Breast epithelium (tissue), 3 donors: ENCODE data around the gene TRIM31.

ENCODE experiments used
- POLR2A ChIP-seq: fragments of 450-650 bp; IDR thresholded peaks from one replicate; pipeline ENCODE4 v1.6.1; 2016; ENCODE audit warnings: antibody characterized with exemption, mild to moderate bottlenecking, moderate library complexity
- TF ChIP-seq, protein P1 (sequence below), 3 donors: fragments of 450-650 bp; IDR thresholded peaks; one replicate each; pipeline ENCODE4 v1.5.1; 2016 to 2017; ENCODE audit warnings: antibody characterized with exemption in 3 of 3, mild to moderate bottlenecking in 3 of 3, moderate library complexity in 3 of 3

DNA sequence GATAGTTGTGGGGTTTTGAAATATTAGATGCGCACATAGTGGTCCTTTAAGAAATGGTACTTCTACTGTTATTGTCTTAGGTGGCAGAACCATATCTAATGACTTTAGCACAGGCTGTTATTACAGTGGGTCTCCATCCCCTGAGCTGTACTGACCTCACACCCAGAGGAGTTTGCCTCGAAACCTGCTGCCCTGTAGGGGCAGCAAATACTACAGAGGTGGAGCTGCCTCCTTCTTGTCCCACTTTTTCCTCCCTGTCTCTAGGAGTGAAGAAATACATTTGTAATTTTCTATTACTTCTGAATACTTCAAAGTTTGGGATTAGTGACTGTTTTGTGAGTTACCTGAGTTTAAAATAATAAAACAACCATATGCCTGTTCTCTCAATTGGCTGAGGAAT, 8.2 kb downstream of the TRIM31 start:
- TF ChIP-seq POLR2A = no peak
- TF ChIP-seq, protein P1, sequence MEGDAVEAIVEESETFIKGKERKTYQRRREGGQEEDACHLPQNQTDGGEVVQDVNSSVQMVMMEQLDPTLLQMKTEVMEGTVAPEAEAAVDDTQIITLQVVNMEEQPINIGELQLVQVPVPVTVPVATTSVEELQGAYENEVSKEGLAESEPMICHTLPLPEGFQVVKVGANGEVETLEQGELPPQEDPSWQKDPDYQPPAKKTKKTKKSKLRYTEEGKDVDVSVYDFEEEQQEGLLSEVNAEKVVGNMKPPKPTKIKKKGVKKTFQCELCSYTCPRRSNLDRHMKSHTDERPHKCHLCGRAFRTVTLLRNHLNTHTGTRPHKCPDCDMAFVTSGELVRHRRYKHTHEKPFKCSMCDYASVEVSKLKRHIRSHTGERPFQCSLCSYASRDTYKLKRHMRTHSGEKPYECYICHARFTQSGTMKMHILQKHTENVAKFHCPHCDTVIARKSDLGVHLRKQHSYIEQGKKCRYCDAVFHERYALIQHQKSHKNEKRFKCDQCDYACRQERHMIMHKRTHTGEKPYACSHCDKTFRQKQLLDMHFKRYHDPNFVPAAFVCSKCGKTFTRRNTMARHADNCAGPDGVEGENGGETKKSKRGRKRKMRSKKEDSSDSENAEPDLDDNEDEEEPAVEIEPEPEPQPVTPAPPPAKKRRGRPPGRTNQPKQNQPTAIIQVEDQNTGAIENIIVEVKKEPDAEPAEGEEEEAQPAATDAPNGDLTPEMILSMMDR (IDR thresholded peaks at IDR 0.05) = no peak
